Breast epithelium (tissue), 4 donors: Measurements from ENCODE around the gene ZNF438. TPM values are rescaled to one million over a fixed set of nuclear protein-coding genes. Genes with fewer than 3 reads are reported as not detected.

Experiments
- DNase-seq, 2 donors: peaks; one replicate each; pipeline ENCODE4 v3.0.0-alpha.2; 2019; ENCODE audit warnings: low spot score in 2 of 2
- H3K27ac ChIP-seq, 2 donors: fragments of 200-600 bp; sonication (generic) in 1 of 2; one replicate each; pipeline ENCODE4 v1.5.1; 2016 to 2019; ENCODE audit warnings: mild to moderate bottlenecking in 1 of 2
- H3K27me3 ChIP-seq, 2 donors: fragments of 200-600 bp; sonication (generic) in 1 of 2; one replicate each; pipeline versions ENCODE4 v1.5.1 to v1.6.0; 2017 to 2019; ENCODE audit warnings: control low read depth in 1 of 2, mild to moderate bottlenecking in 1 of 2
- H3K36me3 ChIP-seq: fragments of 200-600 bp; one replicate; pipeline ENCODE4 v1.5.1; 2019
- H3K4me1 ChIP-seq, 2 donors: fragments of 200-600 bp; sonication (generic); one replicate each; pipeline ENCODE4 v1.5.1; 2016 to 2019; ENCODE audit warnings: control low read depth in 1 of 2
- H3K4me3 ChIP-seq, 3 donors: fragments of 200-600 bp; sonication (generic); 1 replicate in 2 of 3; 2 replicates in 1 of 3; pipeline ENCODE4 v1.5.1; 2016 to 2019; ENCODE audit warnings: mild to moderate bottlenecking in 3 of 3, moderate library complexity in 2 of 3
- H3K9me3 ChIP-seq, 2 donors: fragments of 200-600 bp; sonication (generic) in 1 of 2; one replicate each; pipeline ENCODE4 v1.5.1; 2016 to 2019; ENCODE audit warnings: control low read depth in 1 of 2
- POLR2A ChIP-seq: fragments of 450-650 bp; IDR thresholded peaks from one replicate; pipeline ENCODE4 v1.6.1; 2016; ENCODE audit warnings: antibody characterized with exemption, mild to moderate bottlenecking, moderate library complexity
- POLR2AphosphoS5 ChIP-seq, 3 donors: sonication (generic); formaldehyde crosslinking; IDR thresholded peaks; one replicate each; pipeline ENCODE4 v1.6.1; 2017; ENCODE audit warnings: antibody characterized with exemption in 3 of 3
- intact Hi-C: fragments of 100-400 bp; cut with DNase I; formaldehyde crosslinking; loops from one replicate; pipeline ENCODE4 v1.15.1; 2023; ENCODE audit warnings: low total_unique reads
- total RNA-seq, 3 donors: library from RNA; depleted of rRNA; stranded (reverse); fragments of >200 nt; gene quantifications; one replicate each; pipeline ENCODE4 v1.1.0, GENCODE V29; 2016
- TF ChIP-seq, protein P1 (sequence below), 3 donors: fragments of 450-650 bp; IDR thresholded peaks; one replicate each; pipeline ENCODE4 v1.5.1; 2016 to 2017; ENCODE audit warnings: antibody characterized with exemption in 3 of 3, mild to moderate bottlenecking in 3 of 3, moderate library complexity in 3 of 3

Gene ZNF438
- total RNA-seq, 3 donors from 2014 or later, result 8.8 to 34.6 (median 10.0) TPM

- no peak overlapping the region for H3K4me3 ChIP-seq
- TF ChIP-seq POLR2A (no peak), POLR2AphosphoS5 (IDR thresholded peaks at IDR 0.05) (no peak)
- TF ChIP-seq, protein P1, sequence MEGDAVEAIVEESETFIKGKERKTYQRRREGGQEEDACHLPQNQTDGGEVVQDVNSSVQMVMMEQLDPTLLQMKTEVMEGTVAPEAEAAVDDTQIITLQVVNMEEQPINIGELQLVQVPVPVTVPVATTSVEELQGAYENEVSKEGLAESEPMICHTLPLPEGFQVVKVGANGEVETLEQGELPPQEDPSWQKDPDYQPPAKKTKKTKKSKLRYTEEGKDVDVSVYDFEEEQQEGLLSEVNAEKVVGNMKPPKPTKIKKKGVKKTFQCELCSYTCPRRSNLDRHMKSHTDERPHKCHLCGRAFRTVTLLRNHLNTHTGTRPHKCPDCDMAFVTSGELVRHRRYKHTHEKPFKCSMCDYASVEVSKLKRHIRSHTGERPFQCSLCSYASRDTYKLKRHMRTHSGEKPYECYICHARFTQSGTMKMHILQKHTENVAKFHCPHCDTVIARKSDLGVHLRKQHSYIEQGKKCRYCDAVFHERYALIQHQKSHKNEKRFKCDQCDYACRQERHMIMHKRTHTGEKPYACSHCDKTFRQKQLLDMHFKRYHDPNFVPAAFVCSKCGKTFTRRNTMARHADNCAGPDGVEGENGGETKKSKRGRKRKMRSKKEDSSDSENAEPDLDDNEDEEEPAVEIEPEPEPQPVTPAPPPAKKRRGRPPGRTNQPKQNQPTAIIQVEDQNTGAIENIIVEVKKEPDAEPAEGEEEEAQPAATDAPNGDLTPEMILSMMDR (IDR thresholded peaks at IDR 0.05), result no peak
- no peaks in the 10 kb centered on the region for H3K9me3 ChIP-seq
- no peak for DNase-seq
- no peaks in the 10 kb centered on the region for H3K36me3 ChIP-seq
- no peaks in the 10 kb centered on the region for H3K27me3 ChIP-seq
- intact Hi-C loops, result no loop called here
- no peaks in the 10 kb centered on the region for H3K4me1 ChIP-seq
- H3K27ac ChIP-seq, result no peak overlapping the region
These were observed 57.3 kb downstream of the ZNF438 start for GRCh38 chr10:30974355-30974754.

- TF ChIP-seq, protein P1 (IDR thresholded peaks at IDR 0.05), result no peak
- Histone ChIP-seq H3K9me3 (no peaks in the 10 kb centered on the region), H3K27me3 (no peaks in the 10 kb centered on the region), H3K36me3 (no peaks in the 10 kb centered on the region), H3K4me3 (no peak overlapping the region), H3K4me1 (no peaks in the 10 kb centered on the region), H3K27ac (no peak overlapping the region)
- intact Hi-C loops, result no loop called here
- DNase-seq, result no peak
These were observed 57.9 kb downstream of the ZNF438 start for GRCh38 chr10:30973737-30974136.

DNA sequence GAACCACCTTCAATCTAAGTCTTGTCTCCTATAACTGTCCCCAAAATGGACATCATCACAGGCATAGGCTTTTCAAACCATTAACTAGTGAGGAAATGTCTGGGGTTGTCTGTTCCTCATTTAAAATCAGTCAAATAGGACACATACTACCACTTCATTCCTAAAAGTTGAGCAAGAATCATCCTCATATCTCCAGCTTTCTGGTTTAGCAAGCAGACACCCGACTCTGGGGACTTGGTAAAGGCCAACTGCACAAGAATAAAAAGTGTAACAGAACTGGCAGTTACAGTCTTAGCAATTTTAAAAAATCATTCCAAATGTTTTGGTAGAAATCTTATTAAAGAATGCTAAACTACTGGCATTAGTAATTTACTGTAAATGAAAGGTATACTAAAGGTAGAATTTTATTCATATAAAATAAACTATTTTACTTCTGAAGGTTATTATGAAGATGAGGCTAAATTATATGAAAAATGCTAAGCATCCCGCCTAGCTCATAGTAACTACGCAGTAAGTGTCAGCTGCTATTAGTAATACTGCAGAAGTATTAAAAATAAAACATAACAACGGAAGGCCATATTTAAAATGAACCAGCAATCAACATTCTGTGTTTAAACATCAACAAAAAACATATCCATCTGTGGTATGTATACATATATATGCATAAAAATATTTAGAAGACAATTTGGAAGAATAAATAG is 60.8 kb downstream of the ZNF438 start:
- no peak for DNase-seq
- TF ChIP-seq POLR2AphosphoS5 (IDR thresholded peaks at IDR 0.05) (no peak), POLR2A (no peak)
- TF ChIP-seq, protein P1 (IDR thresholded peaks at IDR 0.05), result no peak
- H3K27me3 ChIP-seq, result no peaks in the 10 kb centered on the region
- intact Hi-C loops, result no loop called here
- no peaks in the 10 kb centered on the region for H3K9me3 ChIP-seq
- H3K36me3 ChIP-seq, result no peaks in the 10 kb centered on the region
- H3K4me1 ChIP-seq, result no peaks in the 10 kb centered on the region
- H3K27ac ChIP-seq, result peak overlapping the region in 1 of 2 donors; percentile 39
- no peak overlapping the region for H3K4me3 ChIP-seq

DNA sequence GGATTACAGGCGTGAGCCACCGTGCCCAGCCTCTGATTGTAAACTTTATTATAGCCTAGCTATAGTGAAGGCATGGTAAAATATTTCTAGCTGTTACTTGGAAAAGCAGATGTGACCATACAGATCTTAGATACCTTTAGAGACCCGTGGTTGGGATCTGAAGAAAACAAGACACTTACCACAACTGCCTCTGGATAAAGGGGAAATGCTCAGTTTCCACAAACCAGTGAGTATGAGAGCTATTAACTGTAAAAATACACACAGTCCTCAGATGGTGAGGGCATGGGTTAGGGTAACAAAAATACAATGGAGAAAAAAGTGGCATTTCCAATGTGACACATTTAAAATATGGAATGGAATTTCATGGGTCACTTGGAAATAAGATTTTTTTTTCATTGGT is 63.0 kb downstream of the ZNF438 start:
- Histone ChIP-seq H3K36me3 (no peaks in the 10 kb centered on the region), H3K27ac (peak overlapping the region in 1 of 2 donors; percentile 7), H3K4me1 (no peaks in the 10 kb centered on the region), H3K4me3 (no peak overlapping the region), H3K27me3 (no peaks in the 10 kb centered on the region), H3K9me3 (no peaks in the 10 kb centered on the region)
- no peak for DNase-seq
- no peak for TF ChIP-seq POLR2AphosphoS5 (IDR thresholded peaks at IDR 0.05)
- TF ChIP-seq, protein P1 (IDR thresholded peaks at IDR 0.05), result no peak
- no peak for TF ChIP-seq POLR2A
- intact Hi-C loops, result no loop called here

DNA sequence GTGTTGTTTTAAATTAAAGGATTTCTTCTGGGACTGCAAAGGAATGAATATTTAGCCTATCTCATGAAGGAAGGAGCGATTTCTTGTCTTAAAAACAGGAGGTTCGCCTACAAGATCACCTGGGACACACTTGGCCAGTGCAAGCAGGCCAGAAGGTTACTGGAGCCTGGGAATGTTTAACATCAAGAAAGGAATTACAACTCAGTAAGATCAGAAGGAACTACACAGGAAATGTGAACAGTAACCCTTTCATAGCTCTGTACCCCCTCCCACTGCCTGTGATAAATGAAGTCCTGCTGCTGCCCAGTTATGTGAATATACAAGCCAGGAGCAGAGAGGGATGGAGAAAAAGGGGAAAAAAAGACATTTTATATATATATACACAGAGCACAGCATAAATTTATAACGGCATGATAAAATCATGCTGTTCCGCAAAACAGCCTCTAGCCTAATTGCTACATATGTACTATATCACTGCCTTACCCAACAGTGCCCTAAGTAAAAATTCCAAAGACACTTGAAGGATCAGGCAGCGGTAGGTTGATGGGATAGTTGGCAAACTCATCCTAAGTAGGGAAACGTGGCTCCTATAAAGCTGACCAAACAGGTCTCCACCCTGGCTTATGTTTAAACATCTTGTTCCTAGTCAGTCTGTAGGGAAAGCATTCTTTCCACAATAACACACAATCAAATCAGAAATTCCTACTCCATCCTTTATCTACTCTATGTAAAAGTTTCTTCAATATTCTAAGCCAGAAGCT is 63.8 kb downstream of the ZNF438 start:
- H3K9me3 ChIP-seq, result no peaks in the 10 kb centered on the region
- TF ChIP-seq, protein P1 (IDR thresholded peaks at IDR 0.05), result no peak
- TF ChIP-seq POLR2AphosphoS5 (IDR thresholded peaks at IDR 0.05) (no peak), POLR2A (no peak)
- no peaks in the 10 kb centered on the region for H3K4me1 ChIP-seq
- H3K27ac ChIP-seq, result no peak overlapping the region
- DNase-seq, result no peak
- no peaks in the 10 kb centered on the region for H3K36me3 ChIP-seq
- H3K27me3 ChIP-seq, result no peaks in the 10 kb centered on the region
- no peak overlapping the region for H3K4me3 ChIP-seq
- intact Hi-C loops, result no loop called here
